ENCODE measurements around the gene IQSEC2. TPM values are rescaled to one million over a fixed set of nuclear protein-coding genes. Genes with fewer than 3 reads are reported as not detected.

The IQSEC2 gene
- total RNA-seq, 4 donors from 2014 or later: 12.0 to 24.8 (median 20.0) TPM

DNA sequence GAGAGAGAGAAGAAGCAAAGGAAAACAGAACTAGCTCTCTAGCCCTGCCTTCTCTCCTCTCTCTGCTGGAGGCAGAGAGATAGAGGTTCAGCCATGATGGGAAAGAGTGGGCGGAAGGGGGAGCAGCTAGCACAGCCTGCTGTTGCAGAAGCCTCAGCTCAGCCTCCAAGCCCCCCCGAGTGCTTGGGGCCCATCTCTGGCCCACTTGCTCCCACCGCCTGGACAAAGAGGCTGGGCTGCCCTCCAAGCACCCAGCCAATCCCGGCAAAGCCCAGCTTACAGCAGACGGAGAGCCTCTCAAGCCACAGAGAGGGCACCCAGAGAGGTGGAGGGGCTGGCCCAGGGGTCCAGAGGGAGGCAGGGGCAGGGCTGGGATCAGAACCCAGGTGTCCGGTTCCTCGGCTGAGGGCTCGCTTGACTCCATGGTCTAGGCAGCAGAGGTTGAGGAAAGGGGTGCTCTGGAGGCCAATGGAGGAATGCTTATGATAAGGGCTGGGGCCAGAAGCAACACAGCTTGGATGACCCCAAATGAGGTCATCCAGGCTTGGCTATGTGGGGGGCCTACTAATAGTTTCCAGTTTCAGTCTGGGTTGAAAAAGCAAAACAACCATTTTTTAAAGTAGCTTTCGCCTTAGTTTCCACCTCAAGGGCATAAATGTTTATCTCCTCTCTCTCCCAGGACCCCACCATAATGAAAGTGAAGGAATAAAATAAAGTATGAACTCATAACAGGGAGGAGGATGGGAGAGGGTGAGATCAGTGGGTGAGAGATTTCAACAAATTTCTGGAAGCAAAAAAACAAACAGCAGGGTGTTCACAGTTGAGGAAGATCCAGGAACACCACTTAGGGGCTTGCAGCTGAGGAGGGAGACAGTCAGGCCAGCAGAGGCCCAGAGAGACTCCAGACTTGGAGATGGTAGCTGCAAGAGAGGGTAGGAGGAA lies 24.9 kb upstream of the IQSEC2 start:
- Histone ChIP-seq H3K4me1 (peaks cover 0 to 4% (median 1%) of the 10 kb centered on the region in 4 donors), H3K27me3 (peaks cover 0 to 7% (median 0%) of the 10 kb centered on the region in 4 donors), H3K27ac (replicated peaks in 1 of 4) (peak overlapping the region in 1 of 4 donors; percentile 14), H3K4me3 (no peak overlapping the region), H3K9me3 (no peaks in the 10 kb centered on the region), H3K36me3 (no peaks in the 10 kb centered on the region)
- no peak for DNase-seq (ENCODE audit: extremely low spot score)
- TF ChIP-seq, protein P1, sequence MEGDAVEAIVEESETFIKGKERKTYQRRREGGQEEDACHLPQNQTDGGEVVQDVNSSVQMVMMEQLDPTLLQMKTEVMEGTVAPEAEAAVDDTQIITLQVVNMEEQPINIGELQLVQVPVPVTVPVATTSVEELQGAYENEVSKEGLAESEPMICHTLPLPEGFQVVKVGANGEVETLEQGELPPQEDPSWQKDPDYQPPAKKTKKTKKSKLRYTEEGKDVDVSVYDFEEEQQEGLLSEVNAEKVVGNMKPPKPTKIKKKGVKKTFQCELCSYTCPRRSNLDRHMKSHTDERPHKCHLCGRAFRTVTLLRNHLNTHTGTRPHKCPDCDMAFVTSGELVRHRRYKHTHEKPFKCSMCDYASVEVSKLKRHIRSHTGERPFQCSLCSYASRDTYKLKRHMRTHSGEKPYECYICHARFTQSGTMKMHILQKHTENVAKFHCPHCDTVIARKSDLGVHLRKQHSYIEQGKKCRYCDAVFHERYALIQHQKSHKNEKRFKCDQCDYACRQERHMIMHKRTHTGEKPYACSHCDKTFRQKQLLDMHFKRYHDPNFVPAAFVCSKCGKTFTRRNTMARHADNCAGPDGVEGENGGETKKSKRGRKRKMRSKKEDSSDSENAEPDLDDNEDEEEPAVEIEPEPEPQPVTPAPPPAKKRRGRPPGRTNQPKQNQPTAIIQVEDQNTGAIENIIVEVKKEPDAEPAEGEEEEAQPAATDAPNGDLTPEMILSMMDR (IDR thresholded peaks at IDR 0.05): no peak
- TF ChIP-seq POLR2A (IDR thresholded peaks at IDR 0.05; ENCODE audit: low read depth) (no peak), POLR2AphosphoS5 (IDR thresholded peaks at IDR 0.05) (no peak), EP300 (IDR thresholded peaks at IDR 0.05) (no peak)
- intact Hi-C loops (cut with DNase I): no loop called here
- WGBS: 63% methylated on average over 6 of the region's 9 CpGs

DNA sequence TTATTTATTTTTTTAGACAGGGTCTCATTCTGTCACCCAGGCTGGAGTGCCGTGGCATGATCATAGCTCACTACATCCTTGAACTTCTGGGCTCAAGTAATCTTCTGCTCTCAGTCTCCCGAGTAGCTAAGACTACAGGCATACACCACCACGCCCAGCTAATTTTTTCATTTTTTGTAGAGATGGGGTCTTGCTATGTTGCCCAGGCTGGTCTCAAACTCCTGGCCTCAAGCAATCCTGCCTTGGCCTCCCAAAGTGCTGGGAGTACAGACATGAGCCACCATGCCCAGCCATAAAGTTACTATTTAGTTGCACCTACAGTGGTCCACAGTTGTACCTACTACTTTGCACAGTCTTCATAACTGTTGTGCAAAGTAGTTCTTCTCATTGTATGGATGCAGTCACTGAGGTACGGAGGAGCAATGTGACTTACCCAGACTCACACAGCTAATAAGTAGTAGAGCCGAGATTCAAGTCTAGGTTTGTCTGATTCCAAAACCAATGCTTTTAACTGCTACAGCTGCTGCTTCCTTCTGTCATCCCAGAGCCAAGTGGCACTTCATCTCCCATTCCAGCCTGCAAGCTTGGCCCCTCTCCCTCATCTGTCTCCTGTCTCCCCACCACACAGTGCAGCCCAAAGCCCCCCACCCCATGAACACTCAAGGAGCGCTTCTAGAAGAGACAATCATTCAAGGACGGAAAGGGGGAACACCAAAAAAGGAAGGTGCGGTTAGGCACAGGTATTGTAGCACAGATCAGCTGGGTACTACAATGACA lies 24.0 kb upstream of the IQSEC2 start:
- Histone ChIP-seq H3K27me3 (peaks cover 0 to 5% (median 0%) of the 10 kb centered on the region in 4 donors), H3K27ac (replicated peaks in 1 of 4) (no peak overlapping the region), H3K36me3 (no peaks in the 10 kb centered on the region), H3K4me3 (no peak overlapping the region), H3K9me3 (no peaks in the 10 kb centered on the region), H3K4me1 (peaks cover 0 to 4% (median 1%) of the 10 kb centered on the region in 4 donors)
- WGBS: 81% methylated on average over 8 of the region's 8 CpGs
- DNase-seq (ENCODE audit: extremely low spot score): no peak
- TF ChIP-seq EP300 (IDR thresholded peaks at IDR 0.05): no peak
- TF ChIP-seq, protein P1 (IDR thresholded peaks at IDR 0.05): no peak
- no peak for TF ChIP-seq POLR2A (IDR thresholded peaks at IDR 0.05; ENCODE audit: low read depth)
- intact Hi-C loops (cut with DNase I): no loop called here

DNA sequence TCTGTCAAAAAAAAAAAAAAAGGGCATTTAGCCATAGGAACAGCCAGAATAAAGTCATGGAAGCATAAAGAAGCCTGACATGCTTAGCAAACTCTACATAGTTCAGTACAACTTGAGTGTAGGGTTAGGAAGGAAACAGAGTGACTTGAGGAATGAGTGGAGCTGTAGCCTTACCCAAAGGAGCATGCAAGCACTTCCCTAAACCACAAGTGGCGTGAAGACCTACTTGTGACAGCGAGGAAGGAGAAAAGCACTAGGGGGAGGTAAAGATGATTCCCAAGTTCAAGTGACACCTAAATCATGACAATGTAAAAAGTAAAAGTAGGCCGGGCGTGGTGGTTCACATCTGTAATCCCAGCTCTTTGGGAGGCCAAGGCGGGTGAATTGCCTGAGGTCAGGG lies 21.8 kb upstream of the IQSEC2 start:
- no peak for DNase-seq (ENCODE audit: extremely low spot score)

DNA sequence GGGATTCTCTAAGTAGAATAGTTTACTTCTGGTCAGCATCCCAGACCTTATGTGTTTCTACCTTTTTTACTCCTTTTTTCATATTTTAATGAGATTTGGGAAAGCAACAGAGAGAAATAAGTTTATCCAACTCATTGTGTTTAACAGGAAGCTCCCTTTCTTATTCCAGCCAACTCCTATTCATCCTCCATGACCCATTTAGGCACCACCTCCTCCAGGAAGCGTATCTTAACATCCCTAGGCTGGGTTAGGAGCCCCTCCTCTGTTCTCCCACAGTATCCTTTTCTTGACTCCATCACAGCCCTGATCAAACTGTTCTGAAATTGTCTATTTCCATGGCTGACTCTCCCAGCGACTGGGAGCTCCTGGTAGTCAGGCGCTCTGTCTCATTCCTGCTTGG lies 18.8 kb upstream of the IQSEC2 start:
- H3K27ac ChIP-seq (replicated peaks in 1 of 4): no peak overlapping the region
- DNase-seq (ENCODE audit: extremely low spot score): no peak
- WGBS: 86% methylated on average over 3 of the region's 3 CpGs
- no peak overlapping the region for H3K4me3 ChIP-seq
- H3K27me3 ChIP-seq: no peaks in the 10 kb centered on the region
- no peaks in the 10 kb centered on the region for H3K9me3 ChIP-seq
- intact Hi-C loops (cut with DNase I): no loop called here
- no peaks in the 10 kb centered on the region for H3K36me3 ChIP-seq
- no peaks in the 10 kb centered on the region for H3K4me1 ChIP-seq
- TF ChIP-seq, protein P1 (IDR thresholded peaks at IDR 0.05): no peak
- TF ChIP-seq EP300 (IDR thresholded peaks at IDR 0.05): no peak

More for the DNA sequence above, 21.8 kb upstream of the IQSEC2 start:
- no peaks in the 10 kb centered on the region for H3K36me3 ChIP-seq
- TF ChIP-seq POLR2AphosphoS5 (IDR thresholded peaks at IDR 0.05) (no peak), EP300 (IDR thresholded peaks at IDR 0.05) (no peak), POLR2A (IDR thresholded peaks at IDR 0.05; ENCODE audit: low read depth) (no peak)
- TF ChIP-seq, protein P1 (IDR thresholded peaks at IDR 0.05): no peak
- H3K27ac ChIP-seq (replicated peaks in 1 of 4): no peak overlapping the region
- 92% methylated on average over 5 of the region's 5 CpGs for WGBS
- no peaks in the 10 kb centered on the region for H3K9me3 ChIP-seq
- intact Hi-C loops (cut with DNase I): no loop called here
- no peaks in the 10 kb centered on the region for H3K27me3 ChIP-seq
- H3K4me3 ChIP-seq: no peak overlapping the region
- peaks cover 0 to 4% (median 1%) of the 10 kb centered on the region in 4 donors for H3K4me1 ChIP-seq

Data from esophagus muscularis mucosa (tissue), 4 donors.